GM18498 (cell line): ENCODE results near the gene CYB5D1.

Experiments
- ATAC-seq: cut with Tn5 transposase; IDR thresholded peaks from one replicate; pipeline ENCODE4 v1.9.1; 2021; ENCODE audit warnings: mild to moderate bottlenecking, moderate library complexity; ENCODE audit not compliant: unreplicated experiment

The CYB5D1 gene

DNA sequence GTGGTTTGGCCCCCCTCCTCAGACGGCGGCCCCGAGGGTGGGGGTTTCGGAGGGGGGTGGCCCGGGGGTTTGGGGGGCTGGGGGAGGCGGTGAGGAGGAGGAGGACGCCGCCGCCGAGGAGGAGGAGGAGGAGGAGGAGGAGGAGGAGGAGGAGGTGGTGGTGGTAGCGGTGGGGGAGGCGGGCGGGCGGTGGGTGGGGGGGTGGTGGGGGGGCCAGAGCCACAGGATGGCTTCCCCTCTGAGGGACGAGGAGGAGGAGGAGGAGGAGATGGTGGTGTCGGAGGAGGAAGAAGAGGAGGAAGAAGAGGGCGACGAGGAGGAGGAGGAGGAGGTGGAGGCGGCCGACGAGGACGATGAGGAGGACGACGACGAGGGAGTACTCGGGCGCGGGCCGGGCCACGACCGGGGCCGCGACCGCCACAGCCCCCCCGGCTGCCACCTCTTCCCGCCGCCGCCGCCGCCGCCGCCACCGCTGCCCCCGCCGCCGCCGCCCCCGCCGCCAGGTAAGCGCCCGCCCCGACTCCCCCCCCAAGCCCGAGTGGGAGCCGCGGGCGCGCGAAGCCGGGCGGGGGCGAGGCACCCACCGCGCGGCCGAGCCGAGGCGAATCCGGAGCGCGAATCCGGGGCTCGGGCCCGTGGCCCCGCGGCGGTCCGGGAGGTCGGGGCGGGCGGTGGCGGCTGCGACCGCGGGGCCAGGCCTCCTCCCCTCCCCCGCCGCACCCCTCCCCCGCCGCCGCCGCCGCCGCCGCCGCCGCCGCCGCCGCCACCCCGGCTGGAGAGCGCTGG, 27.0 kb downstream of the CYB5D1 start:
- no peak for ATAC-seq

DNA sequence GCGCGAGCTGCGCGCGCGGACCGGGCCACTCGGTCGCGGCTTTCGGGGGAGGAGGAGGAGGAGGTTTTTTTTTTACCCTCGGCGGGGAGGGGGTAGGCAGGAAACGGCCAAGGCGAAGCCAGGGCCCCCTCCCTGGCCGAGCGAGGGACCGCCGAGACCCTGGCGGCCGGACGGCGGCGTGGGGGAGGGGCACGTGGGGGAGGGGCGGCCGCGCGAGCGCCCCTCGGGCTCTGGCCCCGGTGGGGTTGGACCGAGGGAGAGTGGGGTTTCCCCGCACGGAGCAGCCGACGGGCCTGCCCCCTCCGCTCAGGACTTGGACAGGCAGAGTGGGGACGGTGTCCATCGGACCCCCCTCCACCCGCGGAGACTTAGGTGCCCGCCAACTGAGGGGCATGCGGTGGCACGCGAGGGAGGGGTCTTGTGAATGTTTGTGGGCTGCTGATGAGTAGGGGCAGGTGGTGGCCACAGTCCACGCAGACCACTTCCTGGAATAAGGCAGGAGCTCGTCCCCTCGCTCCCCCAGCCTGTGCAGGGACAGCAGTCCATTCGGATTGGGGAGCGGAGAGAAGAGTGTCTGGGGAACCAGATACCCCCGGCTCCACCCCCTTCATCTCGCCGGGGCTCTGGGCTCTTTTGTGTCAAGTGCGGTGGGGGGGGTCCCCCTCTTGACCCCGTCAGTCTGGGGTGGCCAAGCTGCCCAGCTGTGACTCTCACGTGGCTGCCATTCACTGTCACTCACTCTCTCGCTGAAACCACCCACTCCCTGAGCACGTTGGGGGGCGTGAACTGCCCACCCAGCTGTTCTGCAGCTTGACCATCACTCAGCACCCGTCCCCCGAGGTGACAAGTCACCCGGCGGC, 27.8 kb downstream of the CYB5D1 start:
- ATAC-seq, result no peak

DNA sequence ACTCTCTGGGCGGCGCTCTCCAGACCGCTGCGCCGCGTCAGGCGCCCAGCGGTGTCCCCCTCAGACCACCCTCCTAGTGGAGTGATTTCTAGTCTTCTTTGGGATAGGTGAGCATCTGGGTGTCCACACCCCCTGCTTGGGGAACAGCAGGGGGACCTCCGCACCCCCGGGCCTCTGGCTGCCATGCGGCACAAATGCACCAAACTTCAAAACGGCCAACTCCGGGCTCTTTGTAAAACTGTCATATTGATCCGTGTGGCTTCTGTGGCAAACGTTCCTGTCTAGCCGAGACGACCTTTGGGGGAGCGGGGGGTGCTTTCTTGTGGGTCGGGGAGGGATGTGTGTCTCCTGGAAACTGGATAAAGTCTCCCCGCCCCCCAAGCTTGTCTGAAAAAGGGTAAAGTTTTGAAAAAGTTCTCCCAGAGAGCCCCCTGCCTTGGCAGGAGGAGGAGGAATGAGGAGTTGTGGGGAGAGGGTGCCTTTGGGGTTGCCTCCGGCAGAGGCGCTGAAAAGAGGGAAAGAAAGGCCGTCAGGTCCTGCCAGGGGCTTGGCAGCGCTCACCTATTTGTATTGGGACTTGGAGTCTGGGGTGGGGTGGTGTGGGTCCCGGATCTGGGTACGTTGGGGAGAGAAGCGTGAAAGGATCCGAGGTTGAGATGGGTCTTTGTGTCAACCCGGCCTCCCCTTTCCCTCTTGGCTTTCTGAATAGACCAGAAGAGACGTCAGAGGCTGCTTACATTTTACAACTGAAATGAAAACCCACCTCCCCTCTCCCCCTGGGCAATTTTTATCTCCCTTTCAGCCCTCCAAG, 28.6 kb downstream of the CYB5D1 start:
- no peak for ATAC-seq

DNA sequence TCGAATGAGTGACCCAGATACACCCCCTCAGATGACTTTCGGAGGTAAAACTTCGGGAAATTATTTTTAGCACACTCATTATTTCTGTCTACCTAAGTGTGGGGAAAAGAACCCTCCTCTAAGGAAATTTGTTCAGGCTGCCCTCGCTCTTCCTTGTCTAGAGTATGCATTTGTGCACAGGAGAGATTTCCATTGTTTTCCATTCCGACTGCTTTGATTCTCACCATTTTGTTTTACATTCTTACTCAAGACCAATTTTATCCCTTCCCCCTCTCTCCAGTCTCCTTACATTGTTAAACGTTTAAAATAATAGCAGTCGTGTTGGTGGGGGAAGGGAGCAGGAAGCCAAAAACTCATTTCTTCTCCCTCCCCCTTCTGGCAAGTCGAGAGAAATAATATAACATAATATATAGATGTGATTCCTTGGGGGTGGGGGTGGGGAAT, 29.3 kb downstream of the CYB5D1 start:
- no peak for ATAC-seq

DNA sequence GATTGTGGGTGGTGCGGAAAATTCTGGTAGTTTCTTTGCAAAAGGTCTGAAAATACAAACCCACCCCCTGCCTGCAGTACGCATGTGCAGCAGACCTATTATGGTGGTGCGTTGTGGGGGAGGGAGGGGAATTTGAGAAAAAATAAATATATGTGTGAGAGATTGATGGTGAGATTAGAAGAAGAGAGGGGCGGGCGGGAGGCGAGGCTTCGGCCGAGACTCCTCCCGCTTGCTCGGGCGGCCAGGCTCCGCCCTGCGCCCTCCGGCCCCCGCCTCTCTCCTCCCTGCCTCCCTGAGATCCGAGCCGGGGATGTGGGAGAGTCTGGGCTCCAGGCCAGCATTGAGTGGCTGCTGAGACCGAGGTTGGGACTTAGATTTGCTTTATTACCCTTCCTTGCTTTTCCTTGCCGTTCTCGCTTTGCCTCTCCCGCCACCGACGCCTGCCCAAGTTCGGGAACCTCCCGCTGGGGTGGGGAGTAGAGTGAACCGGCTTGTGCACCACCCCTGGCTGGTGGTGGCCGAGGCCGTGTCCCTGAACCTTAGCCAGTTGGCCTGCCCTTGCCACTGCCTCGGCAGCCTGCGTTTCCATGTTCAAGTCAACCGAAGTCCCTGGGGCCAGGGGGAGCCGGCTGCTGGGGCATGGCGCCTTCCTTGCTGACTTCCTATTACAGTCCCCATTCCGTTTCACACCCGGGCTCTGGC, 29.8 kb downstream of the CYB5D1 start:
- ATAC-seq, result peak; percentile 56

DNA sequence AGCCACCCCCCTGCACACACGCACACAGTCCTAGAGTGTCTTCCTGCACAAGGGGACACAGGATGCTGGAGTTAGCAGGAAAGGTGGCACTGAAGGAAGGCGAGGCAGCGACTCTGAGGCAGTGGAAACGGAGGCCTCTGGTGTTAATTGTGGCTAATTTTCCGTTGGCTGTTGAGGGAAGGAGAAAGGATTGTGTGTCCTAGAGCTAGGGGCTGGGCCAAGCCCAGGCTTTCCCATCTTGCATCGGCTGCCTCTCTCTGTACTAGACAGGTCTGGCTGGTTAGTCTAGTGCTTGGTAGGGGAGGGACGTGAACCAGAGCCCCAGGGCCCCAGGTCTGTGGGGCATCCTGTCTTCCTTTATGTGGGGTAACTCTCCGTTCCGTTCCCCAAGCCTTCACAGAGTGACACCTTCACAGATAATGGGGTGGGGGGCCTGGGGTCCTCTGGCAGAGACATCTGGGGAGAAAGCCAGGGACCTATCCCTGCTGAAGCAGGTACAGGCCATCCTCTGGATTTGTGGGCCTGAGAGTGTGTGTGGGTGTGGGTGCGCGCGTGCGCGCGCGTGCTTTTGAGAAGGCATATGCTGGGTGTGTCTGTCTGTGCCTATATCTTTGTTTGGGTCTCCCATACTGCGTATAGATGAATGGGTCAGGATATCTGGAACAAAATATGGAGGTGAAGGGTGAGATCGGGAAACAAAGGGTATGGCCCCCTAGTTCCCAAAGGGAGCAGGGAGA, 30.5 kb downstream of the CYB5D1 start, which contains the start of gene CHD3:
Gene CHD3, plus strand, starts transcription at position 606 of the 737 bp plus-strand sequence. CDS start 212 bp downstream, outside the sequence.
- no peak for ATAC-seq

DNA sequence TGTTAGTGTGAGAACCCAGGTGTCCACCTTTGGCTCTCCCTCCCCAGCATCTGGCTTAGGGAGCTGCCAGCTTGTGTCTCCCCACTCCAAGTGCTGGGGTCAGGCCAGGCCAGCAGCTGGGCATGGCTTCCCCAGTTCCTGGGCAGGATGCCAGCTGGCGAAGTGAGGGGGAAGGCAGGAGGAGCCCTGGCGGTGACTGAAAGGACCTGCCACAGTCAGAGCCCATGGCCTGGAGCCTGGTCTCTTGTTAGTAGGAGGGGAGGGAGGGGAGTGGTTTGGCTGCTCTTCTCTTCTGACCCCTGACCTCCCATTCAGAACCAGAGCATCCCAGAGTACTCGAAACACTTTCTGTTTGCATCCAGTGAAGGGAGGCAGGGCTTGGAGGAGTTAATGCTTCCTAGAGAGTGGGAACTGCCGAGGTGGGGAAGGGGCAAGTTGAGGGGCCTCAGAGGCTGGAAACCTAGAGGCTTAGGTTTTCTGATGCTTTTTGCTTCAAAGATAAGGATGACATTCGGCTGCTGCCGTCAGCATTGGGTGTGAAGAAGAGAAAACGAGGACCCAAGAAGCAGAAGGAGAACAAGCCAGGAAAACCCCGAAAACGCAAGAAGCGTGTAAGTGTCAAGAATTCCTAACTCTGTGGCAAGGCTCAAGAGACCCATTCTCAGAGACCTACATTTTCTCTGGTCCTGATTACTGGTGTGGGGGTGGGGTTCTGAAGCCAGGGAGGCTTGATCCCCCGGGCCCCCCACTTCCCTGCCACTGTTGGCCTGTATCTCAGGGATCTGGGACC, 31.6 kb downstream of the CYB5D1 start:
- ATAC-seq, result no peak

DNA sequence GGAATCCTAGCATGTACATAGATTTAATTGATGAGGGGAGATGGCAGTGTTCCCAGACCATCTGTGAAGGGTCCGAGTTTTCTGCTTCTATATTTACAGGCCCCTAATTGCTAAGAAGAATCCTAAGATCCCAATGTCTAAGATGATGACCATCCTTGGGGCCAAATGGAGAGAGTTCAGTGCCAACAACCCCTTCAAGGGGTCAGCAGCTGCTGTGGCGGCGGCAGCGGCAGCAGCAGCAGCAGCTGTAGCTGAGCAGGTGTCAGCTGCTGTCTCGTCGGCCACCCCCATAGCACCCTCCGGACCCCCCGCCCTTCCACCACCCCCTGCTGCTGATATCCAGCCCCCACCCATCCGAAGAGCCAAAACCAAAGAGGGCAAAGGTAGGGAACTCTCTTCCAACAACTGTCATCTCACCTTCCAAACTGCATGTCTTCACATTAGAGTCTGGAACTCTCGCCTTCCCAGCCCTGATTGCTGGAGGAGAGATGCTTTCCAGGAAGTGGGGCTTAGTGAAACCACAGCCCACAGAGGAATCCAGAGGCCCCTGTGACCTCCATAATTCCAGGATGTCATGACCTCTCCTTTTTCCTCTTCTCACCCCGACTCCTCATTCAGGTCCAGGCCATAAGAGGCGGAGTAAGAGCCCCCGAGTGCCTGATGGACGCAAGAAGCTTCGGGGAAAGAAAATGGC, 35.5 kb downstream of the CYB5D1 start:
- ATAC-seq, result no peak

DNA sequence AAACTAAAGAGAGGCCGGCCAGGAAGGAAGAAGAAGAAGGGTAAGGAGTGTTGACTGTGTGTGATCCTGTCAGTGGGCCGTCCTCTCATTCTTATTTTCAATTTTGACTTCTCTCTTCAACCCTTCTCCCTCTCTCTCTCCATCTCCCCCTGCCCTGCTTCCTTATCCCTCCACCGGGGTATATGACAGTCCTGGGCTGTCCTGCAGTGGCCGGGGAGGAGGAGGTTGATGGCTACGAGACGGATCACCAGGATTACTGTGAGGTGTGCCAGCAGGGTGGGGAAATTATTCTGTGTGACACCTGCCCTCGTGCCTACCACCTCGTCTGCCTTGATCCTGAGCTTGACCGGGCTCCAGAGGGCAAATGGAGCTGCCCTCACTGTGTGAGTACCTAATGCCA, 36.4 kb downstream of the CYB5D1 start:
- ATAC-seq, result no peak

DNA sequence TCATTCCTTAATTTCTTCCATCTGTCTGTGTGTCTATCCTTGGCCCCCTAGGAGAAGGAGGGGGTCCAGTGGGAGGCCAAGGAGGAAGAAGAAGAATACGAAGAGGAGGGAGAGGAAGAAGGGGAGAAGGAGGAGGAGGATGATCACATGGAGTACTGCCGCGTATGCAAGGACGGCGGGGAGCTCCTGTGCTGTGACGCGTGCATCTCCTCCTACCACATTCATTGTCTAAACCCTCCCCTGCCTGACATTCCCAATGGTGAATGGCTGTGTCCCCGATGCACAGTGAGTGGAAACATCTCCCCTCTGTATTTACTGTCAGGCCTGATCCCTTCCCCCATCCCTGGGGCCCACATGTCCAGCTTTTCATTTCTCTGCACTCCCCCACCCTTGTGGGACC, 37.1 kb downstream of the CYB5D1 start:
- ATAC-seq, result no peak

DNA sequence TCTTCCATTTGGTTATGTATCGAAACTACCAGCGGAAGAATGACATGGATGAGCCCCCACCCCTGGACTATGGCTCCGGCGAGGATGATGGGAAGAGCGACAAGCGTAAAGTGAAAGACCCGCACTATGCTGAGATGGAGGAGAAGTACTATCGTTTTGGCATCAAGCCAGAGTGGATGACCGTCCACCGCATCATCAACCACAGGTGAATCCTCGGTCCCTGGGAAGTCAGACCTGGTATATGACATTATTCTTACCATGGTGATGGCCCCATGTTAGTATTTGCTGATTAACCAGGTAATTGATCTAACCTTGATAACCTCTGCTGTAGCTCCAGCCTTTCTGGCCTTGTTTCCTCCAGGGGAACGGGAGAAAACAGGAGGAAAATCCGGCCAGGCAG, 39.3 kb downstream of the CYB5D1 start:
- no peak for ATAC-seq

DNA sequence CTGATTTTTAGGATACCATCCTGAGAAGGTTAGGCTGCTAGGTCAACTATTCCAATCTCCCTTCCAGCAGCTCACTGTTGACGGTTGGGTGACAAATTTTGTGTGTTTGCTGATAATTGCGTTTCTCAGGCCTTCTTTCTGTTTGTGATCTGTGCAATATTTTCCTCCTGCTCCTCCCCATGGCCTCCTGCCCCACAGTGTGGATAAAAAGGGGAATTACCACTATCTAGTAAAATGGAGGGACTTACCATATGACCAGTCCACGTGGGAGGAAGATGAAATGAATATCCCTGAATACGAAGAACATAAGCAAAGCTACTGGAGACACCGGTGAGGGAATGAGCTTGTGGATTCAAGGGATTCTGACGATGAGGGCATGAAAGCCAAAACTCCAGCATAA, 40.0 kb downstream of the CYB5D1 start:
- no peak for ATAC-seq

DNA sequence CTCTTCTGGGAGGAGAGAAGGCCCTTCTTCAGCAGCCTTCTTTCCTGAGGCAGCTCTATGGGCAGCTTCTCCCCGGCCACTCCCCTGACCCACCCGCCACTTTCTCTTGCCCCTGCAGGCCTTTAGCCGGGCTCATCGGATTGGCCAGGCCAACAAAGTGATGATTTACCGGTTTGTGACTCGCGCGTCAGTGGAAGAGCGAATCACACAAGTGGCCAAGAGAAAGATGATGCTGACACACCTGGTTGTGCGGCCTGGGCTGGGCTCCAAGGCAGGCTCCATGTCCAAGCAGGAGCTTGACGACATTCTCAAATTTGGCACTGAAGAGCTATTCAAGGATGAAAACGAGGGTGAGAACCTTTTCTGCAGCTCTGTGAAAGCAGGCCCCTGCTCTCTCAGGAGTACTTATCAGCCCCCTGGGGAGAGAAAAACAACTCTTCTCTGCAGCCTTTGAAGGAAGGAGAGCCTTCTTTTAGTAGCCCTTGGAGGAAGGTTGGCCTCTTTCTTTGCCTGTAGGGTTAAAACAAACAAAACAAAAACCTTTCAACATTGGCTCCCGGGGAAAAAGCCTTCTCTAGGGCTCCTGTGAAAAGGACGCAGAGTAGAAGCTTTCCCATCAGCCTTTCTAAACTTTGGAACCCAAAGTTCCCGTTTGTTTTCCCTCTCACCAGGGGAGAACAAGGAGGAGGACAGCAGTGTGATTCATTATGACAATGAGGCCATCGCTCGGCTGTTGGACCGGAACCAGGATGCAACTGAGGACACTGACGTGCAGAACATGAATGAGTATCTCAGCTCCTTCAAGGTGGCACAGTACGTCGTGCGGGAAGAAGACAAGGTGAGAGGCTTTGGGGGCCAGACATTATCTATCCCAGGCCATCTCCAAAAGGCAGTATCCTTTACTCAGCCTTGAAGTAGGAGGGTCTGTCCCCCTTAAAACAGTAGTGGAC, 45.6 kb downstream of the CYB5D1 start:
- ATAC-seq, result no peak

DNA sequence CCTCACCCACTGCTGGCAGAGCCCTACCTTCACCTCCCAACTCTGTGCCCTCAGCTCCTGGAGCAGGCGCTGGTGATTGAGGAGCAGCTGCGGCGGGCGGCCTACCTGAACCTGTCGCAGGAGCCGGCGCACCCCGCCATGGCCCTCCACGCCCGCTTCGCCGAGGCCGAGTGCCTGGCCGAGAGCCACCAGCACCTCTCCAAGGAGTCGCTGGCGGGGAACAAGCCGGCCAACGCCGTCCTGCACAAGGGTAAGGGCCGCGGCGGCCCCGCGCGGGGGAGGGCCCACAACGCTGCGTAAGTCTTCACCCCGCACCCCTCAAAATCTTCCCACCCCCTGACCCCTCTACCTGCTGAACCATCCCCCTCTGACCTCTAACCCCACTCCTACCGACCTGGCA, 51.3 kb downstream of the CYB5D1 start:
- ATAC-seq, result no peak

DNA sequence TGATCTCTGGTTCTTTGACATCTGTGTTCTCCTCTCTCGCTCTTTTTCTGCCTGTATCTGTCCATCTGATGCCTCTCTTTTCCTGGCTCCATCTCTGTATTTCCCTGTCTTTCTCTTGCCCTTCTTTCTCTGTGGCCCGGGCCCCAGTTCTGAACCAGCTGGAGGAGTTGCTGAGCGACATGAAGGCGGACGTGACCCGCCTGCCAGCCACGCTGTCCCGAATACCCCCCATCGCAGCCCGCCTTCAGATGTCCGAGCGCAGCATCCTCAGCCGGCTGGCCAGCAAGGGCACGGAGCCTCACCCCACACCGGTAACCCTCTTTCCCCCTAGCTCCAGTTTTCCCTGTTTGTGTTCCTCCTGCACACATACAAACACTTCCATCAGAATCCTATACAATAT, 52.5 kb downstream of the CYB5D1 start:
- no peak for ATAC-seq

DNA sequence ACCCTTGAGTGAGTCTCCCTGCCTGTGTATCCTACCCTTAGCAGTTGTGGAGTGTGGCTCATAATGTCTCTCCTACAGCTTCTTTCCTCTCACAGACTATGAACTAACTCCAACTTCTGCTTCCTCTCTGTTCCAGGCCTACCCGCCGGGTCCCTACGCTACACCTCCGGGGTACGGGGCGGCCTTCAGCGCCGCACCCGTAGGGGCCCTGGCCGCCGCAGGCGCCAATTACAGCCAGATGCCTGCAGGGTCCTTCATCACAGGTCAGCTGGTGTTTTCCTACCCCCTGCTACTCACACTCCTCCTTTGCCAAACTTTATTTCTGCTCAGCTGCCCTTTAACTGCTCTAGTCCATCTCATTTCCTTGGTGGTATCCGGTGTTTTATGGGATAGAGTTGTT, 52.9 kb downstream of the CYB5D1 start:
- ATAC-seq, result no peak

DNA sequence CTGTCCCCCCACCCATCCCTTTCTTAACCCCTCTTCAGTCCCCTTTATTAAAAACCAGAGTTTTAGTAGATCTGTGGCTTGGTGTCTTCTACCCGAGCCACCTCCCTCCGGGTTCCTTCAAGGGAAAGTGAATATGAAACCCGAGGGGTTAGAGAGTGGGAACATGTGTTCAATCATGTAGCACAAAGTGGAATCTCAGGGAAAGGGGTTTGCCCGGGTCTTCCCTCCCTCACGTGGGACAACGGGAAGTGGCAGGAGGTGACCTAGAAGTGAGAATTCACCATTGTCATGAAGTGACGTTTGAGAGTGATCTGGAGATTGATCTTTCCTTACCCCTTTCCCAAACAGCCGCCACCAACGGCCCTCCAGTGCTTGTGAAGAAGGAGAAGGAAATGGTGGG, 53.3 kb downstream of the CYB5D1 start:
- no peak for ATAC-seq
